ENCODE results near the gene NDFIP1. TPM values are rescaled to one million over a fixed set of nuclear protein-coding genes. Genes with fewer than 3 reads are reported as not detected.

NDFIP1 gene
- total and polyA plus RNA-seq, 10 of the 15 experiments (the other 5 are each of a cell fraction or from before 2014, with no cell fraction given), result 0.08 to 2.7 (median 0.92) TPM

DNA sequence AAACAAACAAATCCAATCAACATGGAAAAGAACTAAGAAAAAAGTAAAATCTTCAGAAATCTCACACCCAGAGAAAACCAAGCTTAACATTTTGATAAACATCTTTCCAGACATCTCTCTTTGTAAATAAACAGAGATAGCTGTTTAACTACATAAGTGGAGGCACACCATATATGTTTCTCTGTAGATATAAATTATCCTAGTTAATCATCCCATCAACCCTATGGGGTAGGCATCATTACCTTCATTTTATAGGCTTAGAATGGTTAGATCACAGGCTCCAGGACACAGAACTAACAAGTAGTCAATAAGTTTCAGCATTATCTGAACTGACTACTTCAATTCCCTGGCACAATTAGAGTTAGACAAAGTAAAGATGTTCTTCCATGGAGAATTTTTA is 22.4 kb upstream of the NDFIP1 start:
- no peak overlapping the region for H3K4me2 ChIP-seq (ENCODE audit: control insufficient read depth, insufficient read depth)
- no peaks in the 10 kb centered on the region for H3K79me2 ChIP-seq (ENCODE audit: control insufficient read depth, insufficient read depth, low read length)
- H3K4me3 ChIP-seq, result no peak overlapping the region
- FAIRE-seq (no peak), DNase-seq (ENCODE audit: low read depth, low spot score) (no peak), ATAC-seq (no peak)
- ChIA-PET POLR2A (no interaction called here), CTCF (no interaction called here), SMC1A (ENCODE audit: uncharacterized antibody, unreplicated experiment) (no interaction called here), RAD21 (ENCODE audit: unreplicated experiment) (no interaction called here)
- intact Hi-C loops (cut with micrococcal nuclease; ENCODE audit: unreplicated experiment), result no loop called here
- no peak overlapping the region for H3K9ac ChIP-seq (ENCODE audit: control insufficient read depth, insufficient read depth, low read length)
- H3K4me1 ChIP-seq (ENCODE audit: control insufficient read depth, insufficient read depth, low read length), result 0 out of 2 replicates have a peak, but pooled peaks cover 7% of the 10 kb centered on the region
- no peak overlapping the region for H3K27ac ChIP-seq (ENCODE audit: control insufficient read depth, insufficient read depth)
- TF ChIP-seq IKZF2 (IDR thresholded peaks at IDR 0.05), result no peak
- no peak for TF ChIP-seq PAX8 (IDR thresholded peaks at IDR 0.05)
- no peak for TF ChIP-seq ETV6 (conservative IDR thresholded peaks at IDR 0.05 in 1 of 2, IDR thresholded peaks at IDR 0.05 in 1 of 2; ENCODE audit: borderline replicate concordance in 1 of 2, low read depth in 1 of 2)
- no peak for TF ChIP-seq ASH2L (IDR thresholded peaks at IDR 0.05; ENCODE audit: borderline replicate concordance, low read depth)
- TF ChIP-seq SMARCA5 (IDR thresholded peaks at IDR 0.05), result no peak
- H3K27me3 ChIP-seq (replicated peaks in 1 of 2; ENCODE audit: control insufficient read depth in 2 of 2, insufficient read depth in 2 of 2, low read length in 1 of 2), result no peaks in the 10 kb centered on the region; a peak in 2 of 4 replicates
- H4K20me1 ChIP-seq (ENCODE audit: control insufficient read depth, insufficient read depth), result no peaks in the 10 kb centered on the region
- no TSS peak for BruUV-seq (replicated peaks)
- H2AFZ ChIP-seq (ENCODE audit: control insufficient read depth, low read depth, low read length), result no peak overlapping the region
- in situ Hi-C loops (cut with MboI), result no loop called here
- no peaks in the 10 kb centered on the region for H3K36me3 ChIP-seq (ENCODE audit: control insufficient read depth in 2 of 2, insufficient read depth in 2 of 2, low read length in 1 of 2)
- no peaks in the 10 kb centered on the region for H3K9me3 ChIP-seq (replicated peaks; ENCODE audit: control insufficient read depth, insufficient read depth, low read length)

- 34% methylated on average over 2 of the region's 2 CpGs for WGBS (ENCODE audit: insufficient coverage, insufficient replicate concordance, low lambda C conversion rate, missing lambda C conversion rate)
These were observed 21.9 kb upstream of the NDFIP1 start for GRCh38 chr5:142086679-142087078.

More at GRCh38 chr5:142086679-142087078, 21.9 kb upstream of the NDFIP1 start:
- Histone ChIP-seq H3K9ac (ENCODE audit: control insufficient read depth, insufficient read depth, low read length) (no peak overlapping the region), H3K36me3 (ENCODE audit: control insufficient read depth in 2 of 2, insufficient read depth in 2 of 2, low read length in 1 of 2) (no peaks in the 10 kb centered on the region), H3K4me3 (no peak overlapping the region), H3K9me3 (replicated peaks; ENCODE audit: control insufficient read depth, insufficient read depth, low read length) (no peaks in the 10 kb centered on the region), H3K27me3 (replicated peaks in 1 of 2; ENCODE audit: control insufficient read depth in 2 of 2, insufficient read depth in 2 of 2, low read length in 1 of 2) (no peaks in the 10 kb centered on the region; a peak in 2 of 4 replicates), H3K79me2 (ENCODE audit: control insufficient read depth, insufficient read depth, low read length) (no peaks in the 10 kb centered on the region), H3K27ac (ENCODE audit: control insufficient read depth, insufficient read depth) (no peak overlapping the region), H3K4me1 (ENCODE audit: control insufficient read depth, insufficient read depth, low read length) (0 out of 2 replicates have a peak, but pooled peaks cover 7% of the 10 kb centered on the region), H4K20me1 (ENCODE audit: control insufficient read depth, insufficient read depth) (no peaks in the 10 kb centered on the region), H2AFZ (ENCODE audit: control insufficient read depth, low read depth, low read length) (no peak overlapping the region), H3K4me2 (ENCODE audit: control insufficient read depth, insufficient read depth) (no peak overlapping the region)
- TF ChIP-seq EED (IDR thresholded peaks at IDR 0.05; ENCODE audit: low read depth) (no peak), SMAD5 (IDR thresholded peaks at IDR 0.05; ENCODE audit: low read depth) (no peak), FOXK2 (IDR thresholded peaks at IDR 0.05) (no peak), SPI1 (IDR thresholded peaks at IDR 0.05; ENCODE audit: borderline replicate concordance, insufficient read depth, low read depth, low read length) (no peak), ELK1 (IDR thresholded peaks at IDR 0.05; ENCODE audit: low read depth, low read length) (no peak), MEF2B (IDR thresholded peaks at IDR 0.05; ENCODE audit: partially characterized antibody, poor library complexity, severe bottlenecking) (no peak), YY1 (IDR thresholded peaks at IDR 0.05; ENCODE audit: low read depth, low read length) (no peak), NFIC (IDR thresholded peaks at IDR 0.05; ENCODE audit: low read depth, low read length) (no peak), IKZF1 (conservative IDR thresholded peaks at IDR 0.05) (no peak)
- TF ChIP-seq, protein P1, sequence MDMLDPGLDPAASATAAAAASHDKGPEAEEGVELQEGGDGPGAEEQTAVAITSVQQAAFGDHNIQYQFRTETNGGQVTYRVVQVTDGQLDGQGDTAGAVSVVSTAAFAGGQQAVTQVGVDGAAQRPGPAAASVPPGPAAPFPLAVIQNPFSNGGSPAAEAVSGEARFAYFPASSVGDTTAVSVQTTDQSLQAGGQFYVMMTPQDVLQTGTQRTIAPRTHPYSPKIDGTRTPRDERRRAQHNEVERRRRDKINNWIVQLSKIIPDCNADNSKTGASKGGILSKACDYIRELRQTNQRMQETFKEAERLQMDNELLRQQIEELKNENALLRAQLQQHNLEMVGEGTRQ (IDR thresholded peaks at IDR 0.05; ENCODE audit: borderline replicate concordance, low read depth, low read length), result no peak
- ChIA-PET CTCF (no interaction called here), SMC1A (ENCODE audit: uncharacterized antibody, unreplicated experiment) (interaction anchor here (1.4 kb wide), 1 partner anchor 70 kb away, joined by 3 read pairs; no protein-coding TSS in a partner anchor), POLR2A (no interaction called here), RAD21 (ENCODE audit: unreplicated experiment) (no interaction called here)
- no TSS peak for BruUV-seq (replicated peaks)
- ATAC-seq (no peak), DNase-seq (ENCODE audit: low read depth, low spot score) (no peak), FAIRE-seq (no peak)
- in situ Hi-C loops (cut with MboI), result no loop called here
- intact Hi-C loops (cut with micrococcal nuclease; ENCODE audit: unreplicated experiment), result no loop called here

All from GM12878 (cell line).